Lower leg skin (tissue), 3 donors: ENCODE results near the gene AGMAT.

Experiments
- POLR2A ChIP-seq, 2 donors: fragments of 450-650 bp; IDR thresholded peaks; one replicate each; pipeline ENCODE4 v1.6.1; 2016 to 2017; ENCODE audit warnings: antibody characterized with exemption in 2 of 2, mild to moderate bottlenecking in 1 of 2, moderate library complexity in 1 of 2
- TF ChIP-seq, protein P1 (sequence below), 3 donors: fragments of 450-650 bp; IDR thresholded peaks; one replicate each; pipeline ENCODE4 v1.5.1; 2016; ENCODE audit warnings: antibody characterized with exemption in 3 of 3, mild to moderate bottlenecking in 3 of 3, moderate library complexity in 2 of 3

GRCh38 chr1:15626269-15626950, 41.6 kb upstream of the AGMAT start:
- TF ChIP-seq, protein P1, sequence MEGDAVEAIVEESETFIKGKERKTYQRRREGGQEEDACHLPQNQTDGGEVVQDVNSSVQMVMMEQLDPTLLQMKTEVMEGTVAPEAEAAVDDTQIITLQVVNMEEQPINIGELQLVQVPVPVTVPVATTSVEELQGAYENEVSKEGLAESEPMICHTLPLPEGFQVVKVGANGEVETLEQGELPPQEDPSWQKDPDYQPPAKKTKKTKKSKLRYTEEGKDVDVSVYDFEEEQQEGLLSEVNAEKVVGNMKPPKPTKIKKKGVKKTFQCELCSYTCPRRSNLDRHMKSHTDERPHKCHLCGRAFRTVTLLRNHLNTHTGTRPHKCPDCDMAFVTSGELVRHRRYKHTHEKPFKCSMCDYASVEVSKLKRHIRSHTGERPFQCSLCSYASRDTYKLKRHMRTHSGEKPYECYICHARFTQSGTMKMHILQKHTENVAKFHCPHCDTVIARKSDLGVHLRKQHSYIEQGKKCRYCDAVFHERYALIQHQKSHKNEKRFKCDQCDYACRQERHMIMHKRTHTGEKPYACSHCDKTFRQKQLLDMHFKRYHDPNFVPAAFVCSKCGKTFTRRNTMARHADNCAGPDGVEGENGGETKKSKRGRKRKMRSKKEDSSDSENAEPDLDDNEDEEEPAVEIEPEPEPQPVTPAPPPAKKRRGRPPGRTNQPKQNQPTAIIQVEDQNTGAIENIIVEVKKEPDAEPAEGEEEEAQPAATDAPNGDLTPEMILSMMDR (IDR thresholded peaks at IDR 0.05): no peak
- TF ChIP-seq POLR2A (IDR thresholded peaks at IDR 0.05): no peak
